Stimulated activated CD4-positive, alpha-beta T cell treated with anti-CD3 and anti-CD28 coated beads, Interleukin-4, amount 100 ng/mL, for 1 hour (primary cell): ENCODE measurements around the gene MTG1.
"Not testable (repeated sequence)": the region's sequence is repeated elsewhere in the genome, so short reads cannot be mapped to it uniquely, and the experiment has no call there.

Source experiments
- DNase-seq: peaks from one replicate; pipeline ENCODE4 v3.0.0-alpha.2; 2020

MTG1 gene

GRCh38 chr10:133401981-133402725 lies 8.2 kb downstream of the MTG1 start:
- DNase-seq: no peak

DNA sequence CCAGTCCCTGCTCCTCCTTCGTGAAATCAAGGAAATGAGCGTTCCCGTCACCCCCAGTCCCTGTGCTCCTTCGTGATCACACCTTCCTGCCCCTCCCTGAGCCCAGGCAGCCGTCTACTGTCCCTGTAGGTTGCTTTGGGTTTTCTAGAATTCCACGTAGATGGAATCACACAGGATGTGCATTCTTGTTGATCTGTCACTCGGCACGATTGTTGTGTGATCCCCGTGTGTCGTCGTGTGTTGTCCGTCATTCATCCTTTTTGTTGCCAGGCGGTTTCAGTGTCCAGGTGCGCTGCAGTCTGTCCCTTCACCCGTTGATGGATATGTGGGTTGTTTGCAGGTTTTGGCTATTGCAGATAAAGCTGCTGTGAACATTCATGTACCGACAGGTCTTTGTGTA lies 9.4 kb downstream of the MTG1 start:
- DNase-seq: no peak

DNA sequence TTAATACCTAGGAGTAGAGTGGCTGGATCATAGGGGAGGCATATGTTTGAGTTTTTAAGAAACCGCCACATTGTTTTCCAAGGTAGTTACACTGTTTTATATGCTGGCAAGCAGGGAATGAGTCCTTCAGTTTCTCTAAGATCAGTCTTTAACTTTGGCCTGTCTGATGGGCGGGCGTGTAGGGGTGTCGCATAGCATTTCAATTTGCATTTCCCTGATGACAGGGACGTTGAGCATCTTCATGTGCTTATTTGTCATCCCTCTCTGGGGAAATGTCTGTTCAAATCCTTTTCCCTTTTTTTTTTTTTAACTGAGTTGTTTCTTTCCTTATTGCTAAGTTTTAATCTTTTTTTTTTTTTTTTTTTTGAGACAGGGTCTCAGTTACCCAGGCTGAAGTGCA lies 9.8 kb downstream of the MTG1 start:
- no peak for DNase-seq

DNA sequence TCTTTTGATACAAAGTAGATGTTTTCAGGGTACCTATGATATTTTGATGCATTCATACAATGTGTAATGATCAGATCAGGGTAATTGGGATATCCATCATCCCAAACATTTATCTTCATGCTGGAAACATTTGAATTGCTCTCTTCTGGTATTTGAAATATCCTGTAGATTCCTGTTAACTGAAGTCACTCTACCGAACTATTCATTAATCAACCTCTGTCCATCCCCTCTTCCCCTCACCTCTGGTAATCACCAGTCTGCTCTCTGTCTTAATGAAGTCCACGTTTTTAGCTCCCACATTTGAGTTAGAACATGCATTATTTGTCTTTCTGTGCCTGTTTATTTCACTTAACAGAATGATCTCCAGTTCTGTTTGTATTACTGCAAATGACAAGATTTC lies 11.3 kb downstream of the MTG1 start:
- DNase-seq: no peak

DNA sequence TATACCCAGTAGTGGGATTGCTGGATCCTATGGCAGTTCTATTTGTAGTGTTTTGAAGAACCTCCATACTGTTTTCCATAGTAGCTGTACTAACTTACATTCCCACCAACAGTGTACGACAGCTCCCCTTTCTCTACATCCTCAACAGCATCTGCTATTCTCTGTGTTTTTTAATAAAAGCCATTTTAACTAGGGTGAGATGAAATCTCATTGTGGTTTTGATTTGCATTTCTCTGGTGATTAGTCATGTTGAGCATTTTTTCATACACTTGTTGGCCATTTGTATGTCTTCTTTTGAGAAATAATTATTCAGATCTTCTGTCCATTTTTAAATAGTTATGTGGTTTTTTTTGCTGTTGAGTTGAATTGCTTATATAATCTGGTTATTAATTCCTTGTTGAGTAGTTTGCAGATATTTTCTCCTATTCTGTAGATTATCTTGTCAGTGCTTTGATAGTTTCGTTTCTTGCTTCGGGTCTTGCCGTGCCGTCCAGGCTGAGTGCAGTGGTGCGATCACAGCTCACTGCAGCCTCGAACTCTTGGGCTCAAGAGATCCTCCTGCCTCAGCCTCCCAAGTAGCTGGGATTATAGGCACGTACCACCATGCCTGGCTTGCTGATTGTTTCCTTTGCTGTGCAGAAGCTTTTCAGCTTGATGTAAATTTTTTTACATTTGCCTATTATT lies 12.0 kb downstream of the MTG1 start:
- DNase-seq: no peak

DNA sequence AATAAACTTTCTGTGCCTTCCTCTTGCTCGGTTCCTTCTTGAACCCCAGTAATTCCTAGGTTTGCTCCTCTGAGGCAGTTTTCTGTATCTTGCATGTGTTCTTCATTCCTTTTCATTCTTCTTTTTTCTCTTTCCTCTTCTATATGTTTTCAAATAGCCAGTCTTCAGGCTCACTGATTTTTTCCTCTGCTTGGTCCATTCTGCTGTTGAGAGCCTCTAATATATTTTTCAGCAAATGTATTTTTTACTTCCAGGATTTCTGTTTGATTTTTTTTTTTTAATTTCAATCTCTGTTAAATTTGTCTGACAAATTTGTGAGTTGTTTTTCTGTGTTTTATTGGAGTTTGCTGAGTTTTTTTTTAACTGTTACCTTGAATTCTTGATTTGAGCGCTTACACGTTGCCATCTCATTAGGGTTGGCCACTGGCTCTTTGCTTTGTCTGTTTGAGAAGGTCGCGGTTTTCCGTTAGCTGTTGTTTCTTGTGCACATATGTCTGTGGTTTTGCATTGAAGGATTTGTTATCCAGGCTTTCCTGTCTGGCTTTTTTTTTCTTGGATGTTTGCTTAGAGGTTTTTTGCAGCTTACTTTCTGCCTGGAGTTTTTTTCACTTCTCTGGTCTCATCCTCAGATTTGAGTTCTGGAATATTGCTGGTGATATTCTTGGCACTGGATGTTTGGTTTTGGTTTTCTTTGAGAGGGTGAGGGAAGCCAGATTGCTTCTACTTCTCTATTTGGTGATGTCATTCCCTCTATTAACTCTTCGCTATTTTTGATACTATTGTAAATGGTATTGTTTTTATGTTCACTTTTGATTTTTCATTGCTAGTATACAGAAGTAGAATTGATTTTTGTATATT lies 17.8 kb downstream of the MTG1 start:
- DNase-seq: no peak

GRCh38 chr10:133412381-133412711 lies 18.4 kb downstream of the MTG1 start:
- no peak for DNase-seq

GRCh38 chr10:133414401-133414800 lies 20.4 kb downstream of the MTG1 start:
- DNase-seq: not testable (repeated sequence)

DNA sequence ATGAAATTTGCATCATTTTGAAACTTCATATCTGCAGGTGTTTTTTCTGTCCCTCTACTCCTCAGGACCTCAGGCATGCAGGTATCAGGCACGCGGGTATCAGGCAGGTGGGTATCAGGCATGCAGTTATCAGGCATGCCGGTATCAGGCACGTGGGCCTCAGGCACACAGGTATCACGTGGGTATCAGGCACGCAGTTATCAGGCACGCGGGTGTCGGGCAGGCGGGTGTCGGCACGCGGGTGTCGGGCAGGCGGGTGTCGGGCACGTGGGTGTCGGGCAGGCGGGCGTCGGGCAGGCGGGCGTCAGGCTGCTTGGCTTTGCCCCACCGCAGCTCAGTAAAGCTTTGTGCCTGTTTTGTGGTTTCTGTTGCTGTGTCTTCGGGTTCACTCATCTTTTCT lies 21.8 kb downstream of the MTG1 start:
- DNase-seq: no peak

DNA sequence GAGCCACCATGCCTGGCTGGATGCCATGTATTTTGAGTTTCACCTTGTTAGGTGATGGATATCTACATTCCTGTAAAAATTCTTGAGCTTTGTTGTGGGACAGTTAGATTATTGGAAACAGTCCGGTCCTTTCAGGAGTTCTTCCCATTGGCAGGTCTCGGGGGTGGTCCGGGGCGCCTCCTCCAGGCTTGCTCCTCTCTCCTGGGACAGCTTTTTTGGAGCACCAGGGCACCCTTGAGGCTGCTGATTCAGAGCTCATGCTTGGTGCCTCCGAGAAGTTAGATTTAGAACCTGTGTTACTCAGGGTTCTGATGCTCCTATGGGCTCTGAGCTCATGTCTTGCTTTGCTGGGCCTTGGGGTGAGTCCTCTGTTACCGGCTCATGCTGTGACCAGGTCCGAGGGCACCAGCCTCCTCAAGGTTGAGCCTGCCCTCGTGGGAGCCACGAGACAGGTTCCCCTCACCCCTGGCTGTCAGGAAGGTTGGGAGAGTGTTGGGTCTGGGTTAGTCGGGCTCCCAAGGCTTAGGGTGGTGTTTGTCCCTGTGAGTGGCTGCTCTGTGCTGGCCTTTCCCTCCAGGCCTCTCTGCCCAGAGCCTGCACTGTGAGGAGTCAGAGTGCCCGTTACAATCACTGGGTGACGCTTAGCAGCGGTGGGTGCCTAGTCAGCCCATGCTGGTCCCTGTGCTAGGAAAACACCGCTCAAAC lies 24.5 kb downstream of the MTG1 start:
- DNase-seq: no peak

DNA sequence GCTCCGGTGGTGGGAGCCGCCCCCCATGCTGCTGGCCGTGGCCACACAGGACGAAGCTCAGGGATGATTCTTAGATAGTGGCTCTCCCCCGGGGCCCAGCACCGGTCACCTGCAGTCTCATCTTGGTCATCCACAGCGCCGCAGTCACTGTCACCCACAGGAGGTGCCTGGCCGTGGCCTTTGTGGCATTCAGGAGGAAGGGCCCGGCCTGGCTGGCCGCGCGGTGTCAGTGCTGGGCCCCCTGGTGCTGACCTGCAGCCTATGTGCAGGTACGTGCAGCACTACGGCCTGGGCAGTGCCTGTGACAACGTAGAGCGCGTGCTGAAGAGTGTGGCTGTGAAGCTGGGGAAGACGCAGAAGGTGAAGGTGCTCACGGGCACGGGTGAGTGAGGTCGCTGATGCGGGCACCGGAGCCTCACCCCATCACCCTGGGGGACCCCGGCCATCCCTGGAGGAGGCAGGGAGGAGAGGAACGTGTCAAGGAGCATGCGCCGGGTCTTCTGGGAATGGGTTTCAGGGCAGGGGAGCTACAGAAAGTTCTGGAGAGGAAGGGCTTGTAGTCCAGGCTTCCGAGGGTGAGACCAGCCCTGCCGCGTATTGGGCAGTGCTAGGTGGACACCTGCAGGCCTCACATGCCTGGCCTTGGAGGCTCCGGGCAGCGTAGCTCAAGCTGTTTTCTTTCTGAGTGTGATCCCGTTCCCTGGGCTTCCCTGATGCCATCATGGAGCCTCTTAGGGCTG lies 25.4 kb downstream of the MTG1 start:
- DNase-seq: no peak

DNA sequence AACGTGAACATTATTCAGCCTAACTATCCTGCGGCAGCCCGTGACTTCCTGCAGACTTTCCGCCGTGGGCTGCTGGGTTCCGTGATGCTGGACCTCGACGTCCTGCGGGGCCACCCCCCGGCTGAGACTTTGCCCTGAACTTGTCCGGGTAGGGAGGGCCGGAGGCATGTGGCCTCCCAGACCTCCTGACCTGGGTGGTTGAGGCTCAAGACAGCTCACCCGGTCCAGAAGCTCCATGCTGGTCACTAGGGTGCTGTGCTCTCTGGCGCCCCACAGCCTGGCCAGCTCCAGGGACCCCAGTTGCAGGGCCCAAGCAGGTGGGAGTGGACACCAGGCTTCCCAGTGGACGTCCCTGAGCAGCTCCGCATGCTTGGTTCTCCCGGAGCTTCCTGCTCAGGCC lies 26.1 kb downstream of the MTG1 start:
- DNase-seq: no peak

- no peak for DNase-seq
Measured at GRCh38 chr10:133420579-133420978, 26.6 kb downstream of the MTG1 start.

DNA sequence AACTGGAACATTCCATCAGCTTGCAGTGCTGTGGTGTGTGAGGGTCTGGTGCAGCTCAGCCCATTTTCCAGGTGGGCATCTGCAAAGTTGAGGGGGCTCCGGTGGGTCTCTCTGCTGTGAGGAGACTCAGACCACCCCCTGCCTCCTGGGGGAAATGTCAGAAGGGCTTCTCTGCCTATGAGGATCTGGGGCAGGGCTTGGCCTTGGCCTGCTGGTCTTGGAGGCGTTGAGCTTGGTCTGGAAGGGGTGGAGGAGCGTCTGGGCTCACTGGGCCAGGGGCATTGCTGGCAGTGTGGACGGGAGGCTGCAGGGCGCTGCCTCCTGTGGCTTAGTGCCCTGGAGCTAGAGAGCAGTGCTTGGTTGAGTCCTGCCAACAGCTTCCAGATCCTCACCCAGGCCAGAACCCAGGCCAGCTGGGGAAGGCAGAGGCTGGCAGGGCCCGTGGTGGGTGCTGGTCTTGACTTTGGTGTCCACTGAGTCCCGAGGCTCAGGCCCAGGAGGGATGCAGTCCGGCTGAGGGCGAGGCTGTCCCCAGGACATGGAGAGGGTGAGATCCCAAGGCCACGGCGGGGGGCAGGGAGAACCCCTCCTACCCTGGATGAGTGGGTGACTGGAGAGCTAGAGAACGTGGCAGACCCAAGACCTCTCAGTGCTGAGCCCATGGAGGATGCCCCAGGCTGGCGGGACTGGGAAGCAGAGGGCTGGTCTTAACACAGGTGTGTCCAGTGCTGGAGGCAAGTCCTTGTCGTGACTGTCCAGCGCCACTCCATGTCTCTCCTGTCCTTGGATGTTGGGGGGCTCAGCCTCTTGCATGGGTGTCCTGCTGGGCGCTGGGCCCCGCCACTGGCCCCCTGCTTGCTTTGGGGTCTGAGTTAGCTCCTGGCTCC lies 27.6 kb downstream of the MTG1 start:
- no peak for DNase-seq

GRCh38 chr10:133422223-133422806 lies 28.4 kb downstream of the MTG1 start:
- DNase-seq: no peak

DNA sequence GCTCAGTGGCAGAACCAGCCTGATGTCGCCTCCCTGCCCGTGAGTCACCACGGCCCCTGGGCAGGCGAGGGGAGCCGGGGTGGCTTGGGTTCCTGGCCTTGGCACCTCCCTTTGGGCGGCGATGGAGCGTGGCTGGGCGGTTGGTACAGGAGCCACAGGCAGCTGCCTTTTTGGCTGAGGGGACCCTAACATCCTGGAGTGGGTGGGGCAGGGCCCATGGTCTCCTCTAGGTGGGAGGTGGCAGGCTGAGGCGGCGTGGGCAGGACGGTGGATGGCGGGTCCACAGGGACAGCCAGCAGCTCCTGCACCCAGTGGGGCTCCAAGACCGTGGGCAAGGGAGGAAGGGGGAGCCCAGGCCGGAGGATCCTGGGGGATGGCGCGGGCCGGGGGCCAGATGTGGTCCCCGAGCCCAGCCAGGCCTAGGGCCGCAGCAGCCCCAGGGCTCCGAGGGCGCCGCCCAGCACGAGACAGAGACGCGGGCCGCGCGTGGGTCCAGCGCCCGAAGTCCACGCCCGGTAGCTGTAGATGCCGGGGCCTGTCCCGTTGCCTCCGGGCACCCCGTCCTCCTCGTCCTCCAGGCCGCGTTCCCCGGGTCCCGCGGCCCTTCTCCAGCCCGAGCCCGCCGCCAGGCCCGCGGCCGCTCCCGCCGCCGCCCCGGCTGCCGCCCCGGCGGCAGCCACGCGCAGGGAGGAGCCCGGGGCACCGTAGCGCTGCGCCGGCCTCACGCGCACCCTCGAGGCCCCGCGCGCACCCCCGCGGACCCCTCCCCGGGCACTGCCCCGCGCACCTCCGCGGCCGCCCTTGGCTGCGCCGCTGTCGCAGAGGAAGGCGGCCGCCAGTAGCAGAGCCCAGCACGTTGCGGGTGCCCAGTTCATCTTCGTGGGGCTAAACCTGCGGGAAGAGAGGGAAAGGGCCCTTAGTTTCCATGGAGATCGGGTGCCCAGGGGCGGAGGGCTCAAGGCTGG lies 29.1 kb downstream of the MTG1 start:
- DNase-seq: no peak

- not testable (repeated sequence) for DNase-seq
Measured at GRCh38 chr10:133424102-133424501, 30.1 kb downstream of the MTG1 start.

DNA sequence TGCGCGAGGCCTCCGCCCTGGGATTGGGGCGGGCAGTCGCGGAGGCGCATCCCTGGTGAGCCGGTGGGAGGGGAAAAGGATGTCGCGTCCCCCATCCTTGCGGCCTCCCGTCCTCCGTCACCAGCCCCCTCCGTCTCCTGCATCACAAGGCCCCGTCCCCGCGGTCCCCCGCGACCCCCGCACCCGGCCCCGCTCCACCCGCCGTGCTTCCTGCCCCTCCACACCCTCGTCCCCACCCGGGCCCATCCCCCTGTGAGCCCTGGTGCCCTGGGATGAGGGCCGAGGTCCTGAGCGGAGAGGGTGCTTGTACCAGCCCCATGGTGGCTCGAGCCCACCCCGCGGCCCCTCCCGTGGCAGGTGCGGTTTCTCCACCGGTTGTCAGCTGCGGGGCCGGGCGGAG lies 30.6 kb downstream of the MTG1 start, which contains the start of gene SPRN:
TSS of gene SPRN (minus strand) at position 25 of the 400 bp plus-strand sequence. CDS start 944 bp downstream, outside the sequence.
- not testable (repeated sequence) for DNase-seq

DNA sequence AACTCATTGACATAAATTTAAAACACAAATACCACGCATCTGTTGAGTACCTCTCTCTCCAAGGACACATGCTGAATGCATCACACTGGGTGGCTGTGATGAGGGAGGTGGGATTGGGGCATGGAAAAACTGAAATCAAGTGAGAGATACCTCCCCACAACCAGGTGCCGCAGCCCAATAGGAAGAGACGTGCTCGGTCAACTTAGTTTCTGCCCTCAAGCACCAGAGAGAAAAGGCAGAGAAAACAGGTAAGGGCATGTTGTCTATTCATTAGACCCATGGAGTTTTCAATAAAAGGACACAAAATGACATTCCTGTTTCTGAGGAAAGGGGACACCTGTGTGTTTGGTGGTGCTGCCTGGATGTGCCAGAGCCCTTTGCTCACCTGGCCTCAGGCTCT lies 35.6 kb downstream of the MTG1 start:
- DNase-seq: not testable (repeated sequence)
